Stimulated activated CD8-positive, alpha-beta memory T cell treated with anti-CD3 and anti-CD28 coated beads, Interleukin-4, amount 100 ng/mL, for 1 hour (primary cell): ENCODE measurements around the gene ZKSCAN5.
"Not testable (repeated sequence)": the region's sequence is repeated elsewhere in the genome, so short reads cannot be mapped to it uniquely, and the experiment has no call there.

Experiments used
- DNase-seq, 2 donors: peaks; one replicate each; pipeline ENCODE4 v3.0.0-alpha.2; 2020; ENCODE audit warnings: low read depth in 2 of 2, low spot score in 1 of 2

ZKSCAN5 gene

DNA sequence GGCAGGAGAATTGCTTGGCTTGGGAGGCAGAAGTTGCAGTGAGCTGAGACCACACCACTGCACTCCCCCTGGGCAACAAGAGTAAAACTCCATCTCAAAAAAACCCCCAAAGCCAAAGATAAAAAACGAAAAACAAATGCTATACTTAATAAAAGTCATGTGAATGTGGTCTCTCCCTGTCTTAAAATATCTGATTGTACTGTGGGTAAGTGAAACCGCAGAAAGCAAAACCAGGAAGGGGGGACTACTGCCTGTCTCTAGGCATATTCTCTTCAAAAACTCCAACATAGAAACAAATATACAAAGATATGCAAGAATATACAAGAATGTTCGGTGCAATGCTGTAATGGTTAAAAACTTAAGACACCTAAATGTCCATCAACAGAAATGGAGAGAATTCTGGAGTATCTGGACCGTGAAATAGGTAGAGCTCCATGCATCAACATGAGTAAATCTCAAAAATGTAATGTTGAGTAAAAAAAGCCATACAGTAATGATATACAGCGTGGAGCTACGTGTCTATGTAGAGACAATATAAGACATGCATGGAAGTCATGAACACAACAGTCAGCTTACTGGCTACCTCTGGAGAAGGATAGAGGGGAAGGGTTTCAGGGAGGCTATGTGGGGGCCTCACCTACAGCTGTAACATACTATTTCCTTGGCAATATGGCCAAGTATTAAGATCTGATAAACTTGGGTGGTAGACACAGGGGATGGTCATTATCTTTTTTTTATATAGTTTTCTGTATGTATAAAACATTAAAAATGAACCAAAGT is 6.5 kb upstream of the ZKSCAN5 start:
- no peak for DNase-seq

DNA sequence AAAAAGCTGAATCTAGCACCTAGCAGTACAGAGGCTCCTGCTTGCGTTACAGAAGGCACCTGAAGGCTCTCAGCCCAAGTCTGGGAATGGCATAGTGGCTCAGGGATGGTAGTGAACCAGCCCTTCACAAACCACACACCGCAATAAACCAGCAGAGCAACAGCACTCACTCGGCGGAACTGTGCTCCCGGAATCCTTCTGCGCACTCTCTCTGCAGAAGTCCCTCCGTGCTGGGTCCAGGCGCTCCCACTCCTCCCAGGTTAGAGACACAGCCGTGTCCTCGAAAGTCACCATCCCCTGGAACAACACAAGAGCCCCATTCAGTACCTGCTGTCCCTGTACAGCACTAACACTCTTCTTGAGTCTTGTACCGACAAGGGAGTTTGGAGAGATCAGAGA is 5.9 kb upstream of the ZKSCAN5 start:
- no peak for DNase-seq

DNA sequence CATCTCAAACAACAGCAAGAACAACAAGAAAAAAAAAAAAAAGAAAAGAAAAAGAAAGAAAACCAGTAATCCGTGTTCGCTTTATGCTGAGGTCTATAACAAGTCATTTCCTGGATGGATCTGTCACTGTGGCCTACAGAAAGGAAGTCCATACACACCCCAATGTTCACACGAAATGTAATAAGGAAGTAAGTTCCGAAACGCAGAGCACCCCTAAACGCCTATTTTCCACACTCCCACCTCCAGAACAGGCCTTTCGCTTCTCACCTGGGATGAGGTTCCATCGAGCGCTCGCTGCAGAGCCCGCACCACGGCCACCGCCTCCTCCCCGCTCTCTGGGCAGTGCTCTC is 5.1 kb upstream of the ZKSCAN5 start:
- DNase-seq: no peak

DNA sequence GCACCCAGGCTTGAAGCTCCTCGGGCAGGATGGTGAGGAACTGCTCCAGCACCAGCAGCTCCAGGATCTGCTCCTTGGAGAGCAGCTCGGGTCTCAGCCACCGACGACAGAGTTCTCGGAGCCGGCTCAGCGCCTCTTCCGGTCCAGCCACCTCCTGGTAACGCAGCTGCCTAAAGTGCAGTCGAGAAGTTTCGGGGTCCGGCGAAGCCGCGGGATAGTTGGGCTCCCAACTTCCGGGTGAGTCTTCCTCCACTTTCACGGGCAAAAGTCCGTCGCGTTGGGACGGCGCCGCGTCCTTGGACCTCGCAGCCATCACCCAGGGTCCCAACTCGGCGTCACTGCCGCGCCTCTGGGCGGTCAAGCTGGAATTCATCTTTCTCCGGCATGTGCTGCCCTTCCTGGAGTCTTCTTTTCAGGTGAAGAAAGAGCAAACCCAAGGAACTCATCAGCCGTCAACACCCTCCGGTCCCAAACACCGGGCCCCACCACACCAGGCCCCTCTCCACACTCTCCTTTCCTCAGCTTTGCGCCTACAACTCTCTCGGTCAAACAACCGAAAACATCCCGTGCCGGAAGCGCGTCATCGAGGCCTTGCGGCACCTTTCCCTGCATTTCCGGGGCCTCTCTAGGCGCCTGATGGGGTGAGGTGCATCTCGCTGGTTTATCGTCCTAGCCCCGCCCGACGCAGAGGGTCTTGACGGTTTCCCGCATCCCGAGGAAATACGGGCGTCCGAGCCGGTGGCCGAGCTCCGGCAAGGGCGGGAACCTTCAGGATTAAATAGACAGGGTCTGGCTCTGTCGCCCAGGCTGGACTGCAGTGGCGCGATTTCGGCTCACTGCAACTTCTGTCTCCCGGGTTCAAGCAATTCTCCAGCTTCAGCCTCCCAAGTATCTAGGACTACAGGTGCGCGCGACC is 4.5 kb upstream of the ZKSCAN5 start, which contains the start of gene ZNF394:
ZNF394 (minus strand) TSS at position 561 of the 916 bp plus-strand sequence; CDS start at position 373, 188 bp downstream.
- peak; percentile 73 to 75 for DNase-seq

DNA sequence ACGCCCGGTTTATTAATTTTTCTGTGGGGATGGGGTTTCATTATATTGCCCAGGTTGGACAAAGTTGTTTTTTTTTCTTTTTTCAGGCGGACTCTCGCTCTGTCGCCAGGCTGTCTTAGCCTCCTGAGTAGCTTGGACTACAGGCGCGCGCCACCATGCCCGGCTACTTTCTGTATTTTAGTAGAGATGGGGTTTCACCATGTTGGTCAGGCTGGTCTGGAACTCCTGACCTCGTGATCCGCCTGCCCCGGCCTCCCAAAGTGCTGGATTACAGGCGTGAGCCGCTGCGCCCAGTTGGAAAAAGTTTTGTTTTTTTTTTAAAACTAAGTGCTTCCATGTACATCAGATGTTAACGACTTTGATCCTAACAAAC is 3.8 kb upstream of the ZKSCAN5 start:
- no peak for DNase-seq

DNA sequence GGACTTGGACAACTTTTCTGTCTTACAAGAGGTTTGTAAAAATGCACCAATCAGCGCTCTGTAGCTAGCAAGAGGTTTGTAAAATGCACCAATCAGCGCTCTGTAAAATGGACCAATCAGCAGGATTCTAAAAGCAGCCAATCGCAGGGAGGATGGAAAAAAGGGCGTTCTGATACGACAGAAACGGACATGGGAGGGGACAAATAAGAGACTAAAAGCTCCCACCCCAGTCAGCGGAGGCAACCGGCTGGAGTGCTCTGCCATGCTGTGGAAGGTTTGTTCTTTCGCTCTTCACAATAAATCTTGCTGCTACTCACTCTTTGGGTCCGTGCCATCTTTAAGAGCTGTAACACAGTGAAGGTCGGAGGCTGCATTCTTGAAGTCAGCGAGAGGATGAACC is 3.2 kb upstream of the ZKSCAN5 start:
- not testable (repeated sequence) for DNase-seq

DNA sequence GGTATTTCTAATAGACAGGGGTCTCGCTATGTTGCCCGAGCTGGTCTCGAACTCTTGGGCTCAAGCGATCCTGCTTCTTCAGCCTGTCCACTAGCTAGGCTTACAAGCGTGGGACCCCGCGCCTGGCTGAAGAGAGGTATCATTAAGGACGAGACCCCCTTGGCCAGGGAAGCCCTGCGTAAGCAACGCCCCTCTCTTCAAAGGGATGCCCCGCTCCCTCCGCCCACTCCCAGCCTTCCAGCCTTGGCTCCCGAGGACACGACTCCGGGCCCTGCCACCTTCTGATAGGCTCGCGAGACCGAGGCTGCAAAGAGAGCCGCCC is 220 bp upstream of the ZKSCAN5 start:
- DNase-seq: no peak

DNA sequence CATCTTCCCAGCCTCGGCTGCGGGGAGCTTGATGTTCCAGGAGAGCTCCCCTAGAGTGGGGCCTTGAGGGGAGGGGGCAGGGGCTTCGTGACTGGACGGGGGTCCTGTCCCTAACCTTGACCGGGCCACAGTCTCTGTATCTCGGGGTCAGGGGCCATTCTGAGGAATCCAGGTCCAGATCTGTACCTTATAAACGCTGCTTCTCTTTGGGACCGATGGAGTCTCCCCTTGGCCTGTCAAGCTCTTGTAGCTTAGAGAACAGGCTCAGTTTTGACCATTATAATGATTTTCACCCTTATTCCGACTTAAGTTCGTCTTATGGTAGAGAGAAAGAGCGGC is 831 bp downstream of the ZKSCAN5 start:
- no peak for DNase-seq

DNA sequence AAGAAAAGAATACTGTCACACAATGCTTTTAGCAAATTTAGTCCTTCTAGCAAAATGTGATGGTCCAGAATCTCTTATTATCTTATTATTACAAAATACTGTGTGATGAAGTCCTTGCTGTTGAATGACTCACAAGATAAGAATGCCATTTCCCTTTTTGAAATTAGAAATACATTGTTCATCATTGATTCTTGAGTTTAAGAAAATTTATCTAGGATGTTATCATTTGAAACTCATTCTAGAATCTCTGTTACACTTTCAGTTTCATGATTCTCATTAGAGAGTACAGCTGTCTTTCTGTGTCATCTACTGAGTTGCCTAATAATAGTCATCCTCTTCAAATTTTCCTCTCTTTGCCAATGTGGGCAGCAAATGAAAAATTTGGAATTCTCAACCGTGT is 9.6 kb downstream of the ZKSCAN5 start:
- no peak for DNase-seq

DNA sequence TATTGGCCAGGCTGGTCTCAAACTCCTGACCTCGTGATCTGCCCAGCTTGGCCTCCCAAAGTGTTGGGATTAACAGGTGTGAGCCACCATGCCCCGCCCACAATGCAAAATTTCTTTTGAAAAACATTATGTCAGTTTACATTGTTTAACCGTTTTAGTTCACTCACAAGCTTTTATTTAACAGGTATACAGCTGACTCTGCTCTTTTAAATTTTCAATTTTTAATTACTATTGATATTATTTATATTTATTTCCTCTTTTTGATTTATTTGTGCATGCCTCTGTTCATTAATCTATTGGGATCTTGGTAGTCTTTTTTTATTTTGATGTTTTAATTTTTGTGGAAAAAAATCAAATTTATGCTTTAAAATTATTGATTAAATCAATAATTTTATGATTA is 16.9 kb downstream of the ZKSCAN5 start:
- DNase-seq: no peak

DNA sequence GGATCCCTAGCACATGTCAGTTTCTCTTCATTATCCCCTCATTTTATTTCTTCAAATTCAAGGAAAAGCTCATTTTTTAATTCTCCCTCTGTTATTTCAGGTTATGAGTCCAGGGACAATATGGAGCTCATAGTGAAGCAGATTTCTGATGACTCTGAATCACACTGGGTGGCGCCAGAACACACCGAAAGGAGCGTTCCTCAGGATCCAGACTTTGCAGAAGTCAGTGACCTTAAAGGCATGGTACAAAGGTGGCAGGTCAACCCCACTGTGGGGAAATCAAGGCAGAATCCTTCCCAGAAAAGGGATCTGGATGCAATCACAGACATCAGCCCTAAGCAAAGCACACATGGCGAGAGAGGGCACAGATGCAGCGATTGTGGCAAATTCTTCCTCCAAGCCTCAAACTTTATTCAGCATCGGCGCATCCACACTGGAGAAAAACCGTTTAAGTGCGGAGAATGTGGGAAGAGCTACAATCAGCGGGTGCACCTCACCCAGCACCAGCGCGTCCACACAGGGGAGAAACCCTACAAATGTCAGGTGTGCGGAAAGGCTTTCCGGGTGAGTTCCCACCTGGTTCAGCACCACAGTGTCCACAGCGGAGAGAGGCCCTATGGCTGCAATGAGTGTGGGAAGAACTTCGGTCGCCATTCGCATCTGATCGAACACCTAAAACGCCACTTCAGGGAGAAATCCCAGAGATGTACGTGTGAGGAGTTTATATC is 21.4 kb downstream of the ZKSCAN5 start:
- no peak for DNase-seq

DNA sequence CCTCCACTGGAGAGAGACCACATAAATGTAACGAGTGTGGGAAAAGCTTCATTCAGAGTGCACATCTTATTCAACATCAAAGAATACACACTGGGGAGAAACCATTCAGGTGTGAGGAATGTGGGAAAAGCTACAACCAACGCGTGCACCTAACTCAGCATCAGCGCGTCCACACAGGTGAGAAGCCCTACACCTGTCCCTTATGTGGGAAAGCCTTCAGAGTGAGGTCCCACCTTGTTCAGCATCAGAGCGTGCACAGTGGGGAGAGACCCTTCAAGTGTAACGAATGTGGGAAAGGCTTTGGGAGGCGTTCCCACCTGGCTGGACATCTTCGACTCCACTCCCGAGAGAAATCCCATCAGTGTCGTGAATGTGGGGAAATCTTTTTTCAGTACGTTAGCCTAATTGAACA is 26.9 kb downstream of the ZKSCAN5 start:
- no peak for DNase-seq

DNA sequence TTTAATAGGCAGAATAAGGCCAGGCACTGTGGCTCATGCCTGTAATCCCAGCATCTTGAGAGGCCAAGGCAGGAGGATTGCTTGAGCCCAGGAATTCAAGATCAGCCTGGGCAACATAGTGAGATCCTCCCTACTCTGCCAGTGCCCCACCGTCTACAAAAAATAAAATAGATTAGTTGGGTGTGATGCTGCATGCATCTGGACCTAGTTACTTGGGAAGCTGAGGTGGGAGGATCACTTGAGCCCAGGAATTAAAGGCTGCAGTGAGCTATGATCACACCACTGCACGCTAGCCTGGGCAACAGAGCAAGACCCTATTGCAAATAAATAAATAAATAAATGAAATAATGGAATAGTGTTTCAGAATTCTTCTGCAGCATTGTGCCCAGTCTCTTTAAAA is 31.2 kb downstream of the ZKSCAN5 start:
- DNase-seq: no peak

DNA sequence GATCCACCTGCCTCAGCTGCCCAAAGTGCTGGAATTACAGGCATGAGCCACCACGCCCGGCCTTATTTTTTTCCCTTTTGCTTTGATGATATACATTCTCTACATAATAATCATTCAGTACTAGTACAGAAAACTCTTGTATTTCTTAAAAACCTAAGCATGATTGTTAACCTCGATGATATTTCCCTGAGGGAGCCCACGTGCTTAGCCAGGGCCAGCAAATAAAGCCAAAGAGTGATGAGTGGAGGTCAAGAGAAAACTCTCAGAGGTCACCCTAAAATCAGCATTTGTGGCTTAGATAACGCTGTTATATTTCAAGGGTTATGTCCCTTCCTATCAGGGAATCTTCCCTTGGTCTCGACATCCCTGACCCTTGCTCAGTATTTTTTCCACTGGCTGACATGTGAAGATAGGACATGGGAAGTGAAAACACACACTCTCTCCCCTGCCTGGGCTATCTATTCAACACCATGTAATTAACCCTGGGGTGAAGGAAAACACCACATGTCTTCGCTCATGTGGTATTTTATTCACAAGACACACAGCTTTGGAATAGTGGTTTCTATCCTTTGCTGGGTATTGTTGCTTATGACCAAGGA is 34.9 kb downstream of the ZKSCAN5 start:
- DNase-seq: no peak

DNA sequence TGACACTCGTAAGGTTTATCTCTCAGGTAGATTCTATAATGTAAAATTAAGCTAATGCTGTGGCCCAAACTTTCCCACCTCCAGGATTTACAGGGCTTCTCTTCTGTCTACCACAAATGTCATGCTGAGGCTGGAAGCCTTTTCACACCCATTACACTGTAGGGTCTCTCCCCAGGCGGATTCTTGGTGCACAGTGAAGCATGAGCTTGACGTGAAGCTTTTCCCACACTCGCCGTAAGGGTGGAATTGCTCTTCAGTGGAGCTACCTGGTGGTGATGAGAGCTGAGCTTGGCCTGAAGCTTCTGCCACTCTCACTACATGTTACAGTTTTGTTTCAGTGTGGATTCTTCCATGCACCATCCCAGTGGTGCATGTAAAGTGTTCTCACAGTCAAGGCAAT is 36.1 kb downstream of the ZKSCAN5 start:
- DNase-seq: no peak

DNA sequence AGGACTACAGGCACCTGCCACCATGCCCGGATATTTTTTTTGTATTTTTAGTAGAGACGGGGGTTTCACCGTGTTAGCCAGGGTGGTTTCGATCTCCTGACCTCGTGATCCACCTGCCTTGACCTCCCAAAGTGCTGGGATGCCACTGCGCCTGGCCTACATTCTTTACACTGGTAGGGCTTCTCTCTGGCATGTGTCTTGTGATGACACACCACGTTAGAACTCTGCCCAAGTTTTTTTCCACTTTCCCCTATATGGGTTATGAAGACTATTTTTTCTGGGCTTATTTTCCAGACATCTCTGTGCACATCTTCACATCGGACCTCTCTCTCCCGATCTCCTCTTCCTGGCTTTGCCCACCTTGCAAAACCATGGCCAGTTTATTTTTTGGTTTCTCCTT is 36.8 kb downstream of the ZKSCAN5 start:
- no peak for DNase-seq

DNA sequence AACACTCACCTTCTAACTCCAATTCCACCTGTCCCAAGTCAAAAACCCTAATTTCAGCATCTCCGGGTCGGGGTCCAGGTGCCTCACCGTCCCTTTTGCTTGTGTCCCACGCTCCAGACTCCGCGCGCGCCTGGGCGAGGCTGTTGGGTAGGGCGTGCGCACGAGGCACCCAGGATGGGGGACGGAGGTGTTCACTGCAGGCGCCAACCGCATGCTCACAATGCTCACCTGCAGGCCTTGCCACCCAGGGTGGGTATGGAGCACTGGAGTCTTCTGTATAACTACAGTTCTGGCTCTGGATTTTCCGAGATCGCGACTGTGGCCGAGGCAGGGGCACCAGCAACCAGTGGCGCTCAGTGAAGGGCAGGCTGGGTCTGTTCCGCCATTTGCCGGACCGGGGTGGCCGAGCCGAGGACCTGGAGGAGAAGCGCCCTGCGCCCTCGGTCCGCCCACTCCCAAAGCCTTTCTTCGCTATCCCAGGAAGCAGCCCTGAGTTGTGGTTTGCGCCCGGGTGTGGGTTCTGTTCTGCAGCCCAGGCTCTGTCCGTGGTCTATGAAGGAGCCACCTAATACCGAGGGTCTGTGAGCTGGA is 38.7 kb downstream of the ZKSCAN5 start:
- DNase-seq: no peak

DNA sequence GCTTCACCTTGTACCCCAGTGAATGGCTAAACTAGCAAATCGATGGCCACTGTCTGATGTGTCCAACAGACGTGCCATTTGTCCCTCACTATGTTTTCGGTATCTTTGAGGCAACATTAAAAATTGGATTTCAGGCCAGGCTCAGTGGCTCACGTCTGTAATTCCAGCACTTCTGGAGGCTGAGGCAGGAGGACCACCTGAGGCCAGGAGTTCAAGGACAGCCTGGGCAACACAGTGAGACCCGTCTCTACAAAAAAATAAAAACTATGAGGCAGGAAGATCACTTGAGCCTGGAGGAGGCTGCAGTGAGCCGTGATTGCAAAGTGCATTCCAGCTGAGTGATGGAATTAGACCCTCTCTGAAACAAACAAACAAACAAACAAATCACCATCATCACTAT is 39.5 kb downstream of the ZKSCAN5 start:
- DNase-seq: no peak

DNA sequence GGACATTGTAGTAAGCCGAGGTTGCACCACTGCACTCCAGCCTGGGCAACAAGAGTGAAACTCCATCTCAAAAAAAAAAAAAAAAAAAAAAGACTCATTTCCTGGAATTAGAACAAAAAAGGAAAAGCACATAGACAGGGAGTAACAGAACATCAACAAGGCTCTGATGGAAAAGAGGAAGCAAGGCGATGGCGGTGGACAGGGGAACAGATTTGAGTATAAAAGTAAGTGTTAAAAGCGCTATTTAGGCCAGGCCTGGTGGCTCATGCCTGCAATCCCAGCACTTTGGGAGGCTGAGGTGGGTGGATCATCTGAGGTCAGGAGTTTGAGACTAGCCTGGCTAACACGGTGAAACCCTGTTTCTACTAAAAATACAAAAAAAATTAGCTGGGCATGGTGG is 40.8 kb downstream of the ZKSCAN5 start:
- DNase-seq: not testable (repeated sequence)

DNA sequence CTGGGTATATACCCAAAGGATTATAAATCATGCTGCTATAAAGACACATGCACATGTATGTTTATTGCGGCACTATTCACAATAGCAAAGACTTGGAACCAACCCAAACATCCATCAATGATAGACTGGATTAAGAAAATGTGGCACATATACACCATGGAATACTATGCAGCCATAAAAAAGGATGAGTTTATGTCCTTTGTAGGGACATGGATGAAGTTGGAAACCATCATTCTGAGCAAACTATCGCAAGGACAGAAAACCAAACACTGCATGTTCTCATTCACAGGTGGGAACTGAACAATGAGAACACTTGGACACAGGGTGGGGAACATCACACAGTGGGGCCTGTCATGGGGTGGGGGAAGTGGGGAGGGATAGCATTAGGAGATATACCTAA is 45.1 kb downstream of the ZKSCAN5 start:
- DNase-seq: not testable (repeated sequence)

DNA sequence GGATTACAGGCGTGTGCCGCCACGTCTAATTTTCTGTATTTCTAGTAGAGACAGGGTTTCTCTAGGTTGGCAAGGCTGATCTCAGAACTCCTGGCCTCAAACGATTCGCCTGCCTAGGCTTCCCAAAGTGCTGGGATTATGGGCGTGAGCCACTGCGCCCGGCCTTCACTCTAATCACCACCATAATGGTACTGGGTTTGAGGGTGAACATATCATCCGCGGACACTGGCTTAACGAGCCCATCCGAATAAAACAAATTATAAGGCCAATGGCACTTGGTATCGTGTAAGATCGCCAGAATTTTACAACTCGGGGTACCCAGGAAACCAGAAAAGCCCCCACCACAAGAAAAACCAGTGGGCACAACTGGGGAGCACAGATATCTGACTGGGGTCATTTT is 46.9 kb downstream of the ZKSCAN5 start:
- no peak for DNase-seq
